Measurements from ENCODE around the gene PPP5C.
"Not testable (repeated sequence)": the region's sequence is repeated elsewhere in the genome, so short reads cannot be mapped to it uniquely, and the experiment has no call there.

The PPP5C gene

DNA sequence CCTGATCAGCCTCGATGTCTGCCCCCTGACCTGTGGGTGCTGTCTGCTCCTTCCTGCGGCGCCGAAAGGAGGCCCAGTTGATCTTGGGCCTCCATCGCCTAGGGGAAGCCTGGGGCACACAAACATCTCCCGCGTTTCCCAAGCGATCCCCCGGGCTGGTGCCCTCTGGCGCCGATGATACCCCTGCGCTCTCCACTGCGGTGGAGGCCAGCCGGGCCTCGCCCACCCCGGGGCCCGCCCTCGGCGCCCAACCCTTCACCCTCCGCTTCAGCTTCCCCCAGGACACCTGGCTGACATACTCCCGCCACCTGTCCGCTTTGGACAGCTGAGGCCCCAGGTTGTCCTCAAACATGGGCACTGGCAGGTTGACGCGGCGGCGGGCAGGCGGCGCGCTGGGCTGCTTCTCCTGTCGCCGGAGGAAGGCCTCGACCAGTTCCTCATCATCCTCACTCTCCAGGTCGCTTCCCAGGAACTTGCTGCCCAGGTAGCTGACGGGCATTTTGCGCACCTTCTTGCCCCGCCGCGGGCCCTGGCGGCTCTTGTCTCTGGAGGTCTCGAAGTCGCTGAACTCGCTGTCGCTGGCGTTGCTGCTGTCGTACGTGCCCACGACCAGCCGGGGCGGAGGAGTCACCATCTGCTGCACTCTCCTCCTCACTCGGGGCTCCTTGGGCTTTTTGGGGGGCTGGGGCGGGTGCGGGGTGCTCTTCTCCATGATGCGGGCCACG, 65.2 kb downstream of the PPP5C start:
- no peak for DNase-seq (ENCODE audit: low read depth, low spot score)
- peak overlapping the region; percentile 71 for H3K4me3 ChIP-seq (ENCODE audit: low read depth, low read length)
- TF ChIP-seq, protein P1, sequence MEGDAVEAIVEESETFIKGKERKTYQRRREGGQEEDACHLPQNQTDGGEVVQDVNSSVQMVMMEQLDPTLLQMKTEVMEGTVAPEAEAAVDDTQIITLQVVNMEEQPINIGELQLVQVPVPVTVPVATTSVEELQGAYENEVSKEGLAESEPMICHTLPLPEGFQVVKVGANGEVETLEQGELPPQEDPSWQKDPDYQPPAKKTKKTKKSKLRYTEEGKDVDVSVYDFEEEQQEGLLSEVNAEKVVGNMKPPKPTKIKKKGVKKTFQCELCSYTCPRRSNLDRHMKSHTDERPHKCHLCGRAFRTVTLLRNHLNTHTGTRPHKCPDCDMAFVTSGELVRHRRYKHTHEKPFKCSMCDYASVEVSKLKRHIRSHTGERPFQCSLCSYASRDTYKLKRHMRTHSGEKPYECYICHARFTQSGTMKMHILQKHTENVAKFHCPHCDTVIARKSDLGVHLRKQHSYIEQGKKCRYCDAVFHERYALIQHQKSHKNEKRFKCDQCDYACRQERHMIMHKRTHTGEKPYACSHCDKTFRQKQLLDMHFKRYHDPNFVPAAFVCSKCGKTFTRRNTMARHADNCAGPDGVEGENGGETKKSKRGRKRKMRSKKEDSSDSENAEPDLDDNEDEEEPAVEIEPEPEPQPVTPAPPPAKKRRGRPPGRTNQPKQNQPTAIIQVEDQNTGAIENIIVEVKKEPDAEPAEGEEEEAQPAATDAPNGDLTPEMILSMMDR (IDR thresholded peaks at IDR 0.05; ENCODE audit: low read depth, low read length), result no peak
- in situ Hi-C loops (cut with HindIII; ENCODE audit: low sequenced_read_pairs), result no loop called here

DNA sequence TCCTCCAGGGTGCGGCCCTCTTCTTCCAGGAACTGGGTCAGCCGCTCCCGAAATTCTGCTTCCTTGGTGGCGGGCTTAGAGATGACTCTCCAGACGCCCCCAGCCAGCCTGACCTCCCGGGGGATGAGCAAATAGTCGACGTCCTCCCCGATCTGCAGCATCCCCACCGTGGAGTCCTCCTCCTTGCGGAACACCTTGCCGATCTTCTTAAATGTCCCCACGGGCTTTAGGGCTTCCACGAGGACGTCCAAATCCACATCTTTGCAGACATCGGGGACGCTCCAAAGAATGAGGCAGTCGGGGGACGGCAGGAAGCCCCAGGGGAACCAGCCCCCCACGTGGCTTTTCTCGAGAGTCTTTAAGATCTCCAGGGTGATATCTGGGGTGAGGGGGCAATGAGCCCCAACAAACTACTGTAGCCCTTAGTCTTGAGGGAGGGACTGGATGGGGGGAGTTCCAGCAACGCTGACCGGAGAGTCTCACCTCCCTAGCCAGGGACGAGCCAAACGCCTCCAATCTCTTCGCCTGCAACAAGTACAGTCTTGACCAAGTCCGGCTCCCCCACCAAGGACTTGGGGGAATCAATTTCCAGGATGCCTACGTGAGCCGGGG, 65.9 kb downstream of the PPP5C start:
- TF ChIP-seq, protein P1 (IDR thresholded peaks at IDR 0.05; ENCODE audit: low read depth, low read length), result no peak
- H3K4me3 ChIP-seq (ENCODE audit: low read depth, low read length), result peak overlapping the region; percentile 71
- in situ Hi-C loops (cut with HindIII; ENCODE audit: low sequenced_read_pairs), result no loop called here
- DNase-seq (ENCODE audit: low read depth, low spot score), result no peak

DNA sequence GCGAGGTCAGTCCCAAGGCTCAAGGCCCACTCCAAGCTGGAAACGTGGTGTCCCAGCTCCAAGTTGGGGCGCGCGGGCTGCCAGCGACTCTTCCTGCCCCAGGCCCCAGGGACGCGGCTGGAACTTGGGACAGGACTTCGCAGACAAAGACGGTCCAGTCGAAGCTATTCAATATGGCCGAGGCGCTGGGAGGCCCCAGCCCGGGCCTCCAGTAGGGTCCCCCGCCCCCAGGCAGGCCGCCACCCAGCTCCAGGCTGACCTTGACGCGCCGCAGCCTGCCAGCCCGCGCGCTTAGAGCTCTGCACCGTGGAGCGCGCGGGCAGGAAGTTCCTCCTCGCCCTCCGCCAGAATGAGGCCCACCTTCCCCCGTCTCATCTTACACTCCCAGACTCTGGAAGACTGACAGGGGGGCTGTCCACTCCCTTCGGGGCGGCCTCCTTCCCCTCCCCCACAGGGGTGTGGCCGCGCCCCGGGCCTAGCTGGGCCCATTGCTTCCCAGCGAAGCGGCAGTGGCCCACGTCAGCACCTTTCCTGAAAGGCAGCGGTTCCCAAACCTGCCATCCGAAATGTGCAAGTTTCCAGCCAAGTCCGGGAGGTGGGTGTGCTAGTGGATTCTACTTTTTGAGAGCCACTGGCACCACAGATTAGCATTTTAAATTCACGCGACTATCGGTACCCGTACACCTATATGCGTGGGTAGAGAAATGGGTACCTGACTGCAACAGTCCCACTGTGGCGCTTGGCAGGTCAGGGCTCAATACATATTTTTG, 66.6 kb downstream of the PPP5C start, which contains the start of gene CCDC8:
Gene CCDC8 (minus strand): TSS at position 303 of the 770 bp plus-strand sequence. CDS start 754 bp downstream, outside the sequence.
- TF ChIP-seq, protein P1 (IDR thresholded peaks at IDR 0.05; ENCODE audit: low read depth, low read length), result no peak
- DNase-seq (ENCODE audit: low read depth, low spot score), result peak; percentile 97
- H3K4me3 ChIP-seq (ENCODE audit: low read depth, low read length), result peak within 1 kb of the TSS; percentile 71
- in situ Hi-C loops (cut with HindIII; ENCODE audit: low sequenced_read_pairs), result no loop called here

DNA sequence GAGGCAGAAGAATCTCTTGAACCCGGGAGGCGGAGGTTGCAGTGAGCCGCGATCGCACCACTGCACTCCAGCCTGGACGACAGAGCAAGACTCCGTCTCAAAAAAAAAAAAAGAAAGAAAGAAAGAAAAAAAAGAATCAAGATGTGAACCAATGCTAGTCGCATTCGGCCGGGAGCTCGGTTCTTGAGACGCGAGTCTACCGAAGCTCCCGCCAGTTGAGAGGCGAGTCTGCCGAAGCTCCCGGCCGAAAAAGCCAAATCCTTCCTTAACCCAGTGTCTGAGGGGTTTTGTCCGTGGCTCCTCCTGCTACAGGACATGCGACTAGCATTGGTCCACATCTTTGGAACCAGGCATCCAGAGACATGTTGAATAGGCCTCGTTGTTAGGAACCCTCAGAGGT, 68.0 kb downstream of the PPP5C start:
- H3K4me3 ChIP-seq (ENCODE audit: low read depth, low read length); DNase-seq (ENCODE audit: low read depth, low spot score); in situ Hi-C loops (cut with HindIII; ENCODE audit: low sequenced_read_pairs): not testable (repeated sequence)

DNA sequence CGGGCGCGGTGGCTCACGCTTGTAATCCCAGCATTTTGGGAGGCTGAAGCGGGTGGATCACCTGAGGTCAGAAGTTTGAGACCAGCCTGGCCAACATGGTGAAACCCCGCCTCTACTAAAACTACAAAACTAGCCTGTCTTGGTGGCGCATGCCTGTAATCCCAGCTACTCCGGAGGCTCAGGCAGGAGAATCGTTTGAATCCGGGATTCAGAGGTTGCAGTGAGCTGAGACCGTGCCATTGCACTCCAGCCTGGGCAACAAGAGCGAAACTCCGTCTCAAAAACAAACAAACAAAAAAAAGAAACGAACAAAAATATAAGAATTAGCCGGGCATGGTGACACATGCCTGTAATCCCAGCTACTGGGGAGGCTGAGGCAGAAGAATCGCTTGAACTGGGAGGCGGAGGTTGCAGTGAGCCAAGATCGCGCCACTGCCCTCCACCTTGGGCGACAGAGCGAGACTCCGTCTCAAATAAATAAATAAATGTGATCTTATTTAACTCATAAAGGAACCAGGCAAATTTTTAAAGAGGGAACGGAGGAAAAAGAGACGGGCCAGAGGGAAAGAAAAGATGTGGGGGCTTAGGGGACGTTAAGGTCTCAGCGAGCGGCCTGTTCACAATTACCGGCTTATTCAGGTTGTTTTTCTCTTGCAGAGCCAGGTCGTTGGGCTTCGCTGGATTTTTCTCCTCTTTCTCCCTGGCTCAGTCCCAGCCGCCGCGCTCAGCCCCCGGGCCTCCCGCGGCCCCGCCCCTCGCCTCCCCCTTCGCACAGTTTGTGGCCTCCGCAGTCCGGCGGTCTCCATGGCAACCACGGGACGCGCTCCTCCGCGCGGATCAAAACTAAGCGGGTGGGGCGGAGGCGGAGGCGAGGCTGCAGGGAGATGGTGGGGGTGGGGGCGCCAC, 69.2 kb downstream of the PPP5C start:
- H3K4me3 ChIP-seq (ENCODE audit: low read depth, low read length), result peak overlapping the region; percentile 26
- peak; percentile 94 for DNase-seq (ENCODE audit: low read depth, low spot score)
- in situ Hi-C loops (cut with HindIII; ENCODE audit: low sequenced_read_pairs), result not testable (repeated sequence)

DNA sequence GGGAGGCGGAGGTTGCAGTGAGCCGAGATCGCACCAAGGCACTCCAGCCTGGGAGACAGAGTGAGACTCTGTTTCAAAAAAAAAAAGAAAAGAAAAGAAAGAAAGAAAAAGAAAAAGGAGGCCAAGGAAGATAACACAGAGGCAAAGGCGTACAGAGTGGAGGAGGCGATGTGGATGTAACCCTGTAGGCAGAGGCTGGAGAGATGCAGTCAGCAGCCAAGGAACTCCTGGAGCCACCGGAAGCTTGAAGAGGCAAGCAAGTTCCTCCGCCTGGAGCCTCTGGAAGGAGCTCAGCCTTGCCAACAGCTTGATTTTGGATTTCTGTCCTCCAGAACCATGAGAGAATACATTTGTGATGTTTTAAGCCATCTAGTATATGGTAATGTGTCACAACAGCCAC, 73.2 kb downstream of the PPP5C start:
- TF ChIP-seq, protein P1 (IDR thresholded peaks at IDR 0.05; ENCODE audit: low read depth, low read length), result no peak

DNA sequence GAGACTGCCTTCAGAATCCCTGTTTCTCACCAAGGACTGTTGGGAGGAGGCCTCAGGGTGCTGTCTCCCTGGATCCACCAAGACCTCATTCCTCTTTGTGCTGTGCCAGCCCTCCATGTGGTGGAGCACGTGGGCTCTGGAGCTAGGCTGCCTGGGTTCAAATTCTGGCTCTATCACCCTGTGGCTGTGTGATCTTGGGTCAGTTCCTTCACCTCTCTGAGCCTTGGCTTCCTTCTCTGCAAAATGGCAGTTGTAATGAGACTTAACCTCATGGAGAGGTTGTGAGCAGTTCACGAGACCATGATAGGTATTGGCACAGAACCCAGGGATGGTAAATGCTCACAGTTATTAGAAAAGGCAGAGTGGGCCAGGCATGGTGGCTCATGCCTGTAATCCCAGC, 75.5 kb downstream of the PPP5C start:
- in situ Hi-C loops (cut with HindIII; ENCODE audit: low sequenced_read_pairs), result no loop called here
- H3K4me3 ChIP-seq (ENCODE audit: low read depth, low read length), result no peak overlapping the region
- TF ChIP-seq, protein P1 (IDR thresholded peaks at IDR 0.05; ENCODE audit: low read depth, low read length), result no peak

More for the DNA sequence above, 73.2 kb downstream of the PPP5C start:
- DNase-seq (ENCODE audit: low read depth, low spot score), result no peak
- no peak overlapping the region for H3K4me3 ChIP-seq (ENCODE audit: low read depth, low read length)
- in situ Hi-C loops (cut with HindIII; ENCODE audit: low sequenced_read_pairs), result no loop called here

More for the DNA sequence above, 75.5 kb downstream of the PPP5C start:
- DNase-seq (ENCODE audit: low read depth, low spot score), result no peak
